Measurements from ENCODE around the gene RAET1L.
"Not testable (repeated sequence)": the region's sequence is repeated elsewhere in the genome, so short reads cannot be mapped to it uniquely, and the experiment has no call there.

RAET1L gene

GRCh38 chr6:150043501-150044412 lies 18.4 kb upstream of the RAET1L start:
- no peak for DNase-seq

GRCh38 chr6:150043096-150043495 lies 17.8 kb upstream of the RAET1L start:
- DNase-seq = no peak

DNA sequence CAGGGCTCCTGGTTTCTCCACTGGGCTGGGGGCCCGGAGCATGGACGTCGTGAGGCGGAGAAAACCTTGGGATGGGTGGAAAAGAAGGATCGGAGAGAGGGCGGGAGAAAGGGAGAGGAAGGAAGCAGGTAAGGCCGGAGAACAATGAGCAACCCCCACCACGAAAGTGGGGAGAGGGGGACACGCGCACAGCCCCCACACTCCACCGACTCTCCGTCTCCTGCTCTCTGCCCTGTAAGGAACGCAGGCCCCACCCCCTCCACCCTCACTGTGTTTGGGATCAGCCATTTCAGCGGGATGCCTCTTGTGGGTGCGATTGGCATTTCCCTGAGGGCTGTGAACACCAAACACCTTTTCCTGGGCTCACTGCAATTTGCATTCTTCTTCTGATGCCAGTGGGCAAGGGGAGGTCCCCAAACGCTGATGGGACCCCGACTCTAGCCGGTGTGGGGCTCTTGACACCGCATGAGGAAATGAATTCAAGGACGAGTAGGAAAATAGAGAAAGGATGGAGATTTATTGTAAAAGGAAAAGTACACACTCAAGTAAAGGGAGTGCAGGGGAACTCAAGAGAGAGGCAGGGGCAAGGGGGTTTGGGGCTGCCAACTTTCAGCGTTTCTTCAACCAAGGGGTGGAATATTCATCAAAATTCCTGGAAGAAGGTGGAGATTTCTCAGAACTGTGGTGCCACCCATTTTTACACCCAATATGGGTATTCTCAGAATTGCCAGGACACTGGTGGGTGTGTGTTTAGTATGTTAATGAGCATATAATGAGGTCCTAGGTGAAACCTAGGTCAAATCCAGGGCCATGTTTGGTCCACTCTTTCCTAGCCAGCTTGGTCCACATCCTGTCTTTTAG lies 13.1 kb upstream of the RAET1L start:
- DNase-seq = no peak

DNA sequence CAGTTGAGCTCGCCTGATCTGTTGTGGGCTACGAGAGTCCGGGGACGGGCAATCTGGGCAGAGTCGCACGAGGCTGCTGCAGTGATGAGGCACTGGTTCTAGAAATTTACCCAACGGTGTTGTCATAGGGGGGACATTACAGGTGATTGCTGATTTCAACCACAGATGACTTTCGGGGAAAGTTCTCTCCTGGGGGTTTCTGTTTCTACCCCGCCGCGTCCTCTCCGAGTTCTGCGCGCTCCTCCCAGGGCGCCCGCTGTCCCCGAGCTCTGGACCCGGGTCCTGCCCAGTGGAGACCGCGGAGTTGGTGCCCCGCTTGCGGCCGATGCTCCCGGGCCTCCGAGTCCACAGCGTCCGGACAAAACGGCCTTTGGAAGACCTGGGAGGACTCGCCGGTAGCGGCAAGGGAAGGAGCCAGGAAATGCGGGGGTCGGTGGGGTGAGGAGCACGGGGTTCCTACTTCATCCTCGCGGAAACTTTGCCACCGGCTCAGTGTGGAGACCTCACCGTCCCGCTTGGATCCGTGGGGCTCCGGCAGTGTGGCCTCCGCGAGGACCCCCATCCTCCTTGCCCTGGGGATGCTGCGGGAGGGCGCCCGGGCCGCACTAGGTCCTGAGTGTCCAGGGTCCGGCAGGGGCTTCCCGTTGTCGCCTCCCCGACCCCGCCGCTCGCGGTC lies 12.3 kb upstream of the RAET1L start:
- no peak for DNase-seq

DNA sequence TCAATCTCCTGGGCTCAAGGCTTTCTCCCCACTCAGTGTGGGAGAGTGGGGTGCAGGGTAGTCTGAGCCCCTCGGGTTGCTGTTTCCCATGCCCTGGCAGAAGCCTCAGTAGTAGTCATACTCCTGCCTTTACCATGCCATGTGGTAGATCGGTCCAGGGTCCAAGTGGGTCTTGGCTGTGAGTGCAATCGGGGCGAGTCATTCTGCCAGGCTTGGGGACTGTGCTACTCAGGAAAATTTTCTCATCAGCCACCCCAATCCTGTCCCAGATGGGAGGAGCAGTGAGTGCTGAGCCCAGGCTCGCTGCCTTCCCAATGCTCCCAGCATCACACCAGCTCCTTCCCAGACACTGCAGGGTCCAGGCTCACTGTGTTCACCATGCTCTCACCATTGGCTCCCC lies 10.7 kb upstream of the RAET1L start:
- DNase-seq = no peak

- no peak for DNase-seq
These were observed 8.0 kb upstream of the RAET1L start for GRCh38 chr6:150033207-150033771.

GRCh38 chr6:150032598-150032997 lies 7.3 kb upstream of the RAET1L start:
- DNase-seq = no peak

GRCh38 chr6:150030611-150031010 lies 5.3 kb upstream of the RAET1L start:
- DNase-seq = no peak

DNA sequence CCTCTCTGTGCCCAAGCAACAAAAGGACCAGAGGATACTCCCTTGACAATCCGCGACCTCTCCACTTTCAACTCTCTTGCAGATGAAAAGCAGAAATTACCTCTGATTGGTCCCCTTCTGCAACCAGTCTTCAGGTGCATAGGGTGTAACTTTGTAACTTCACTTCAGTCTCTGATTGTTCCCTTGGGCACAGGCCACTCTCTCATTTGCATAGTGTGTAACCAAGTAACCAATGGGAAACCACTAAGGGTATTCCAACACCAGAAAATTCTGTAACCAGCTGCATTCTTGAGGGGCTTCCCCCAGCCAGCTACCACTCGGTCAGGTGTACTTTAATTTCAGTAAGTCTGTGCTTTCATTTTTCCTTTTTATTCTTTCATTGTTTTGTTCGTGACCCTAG lies 4.4 kb upstream of the RAET1L start:
- DNase-seq = no peak

DNA sequence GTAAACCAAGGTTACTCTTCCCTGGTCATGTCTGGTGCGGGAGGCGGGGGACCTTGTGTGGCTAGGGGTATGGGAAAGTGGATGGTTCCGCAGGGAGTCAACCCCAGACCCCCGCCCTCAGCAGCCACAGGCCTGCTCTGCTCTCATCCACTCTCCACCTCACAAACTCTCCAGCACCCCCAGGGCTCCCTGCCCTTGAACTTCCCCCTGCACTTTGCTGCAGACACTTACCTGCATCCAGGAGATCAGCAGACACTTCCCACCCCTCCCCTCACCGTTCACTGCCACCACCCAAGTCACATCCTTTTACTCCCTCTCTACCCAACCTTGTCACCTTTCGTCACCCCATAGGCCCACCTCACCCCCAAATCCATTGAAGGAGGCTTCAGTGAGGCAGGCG lies 3.9 kb upstream of the RAET1L start:
- no peak for DNase-seq

DNA sequence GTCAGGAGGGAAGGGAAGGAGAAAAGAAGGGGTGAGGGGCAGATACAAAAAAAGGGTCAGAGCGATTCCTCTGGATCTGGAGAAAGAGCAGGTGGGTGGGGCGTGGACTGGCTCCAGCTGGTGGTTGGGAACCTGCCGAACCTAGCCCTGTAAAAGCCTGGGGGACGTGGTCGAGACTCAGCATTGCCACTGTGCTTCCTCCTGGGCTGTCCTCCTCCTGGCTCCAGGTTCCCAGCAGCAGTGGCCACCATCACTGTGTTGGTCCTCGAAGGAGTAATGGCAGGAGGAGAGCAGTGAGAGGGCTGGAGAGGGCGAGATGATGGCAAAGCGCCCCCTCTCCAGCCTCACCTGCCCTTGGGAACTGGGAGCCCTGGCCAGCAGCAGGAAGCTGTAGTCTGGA lies 3.5 kb upstream of the RAET1L start:
- DNase-seq = no peak

DNA sequence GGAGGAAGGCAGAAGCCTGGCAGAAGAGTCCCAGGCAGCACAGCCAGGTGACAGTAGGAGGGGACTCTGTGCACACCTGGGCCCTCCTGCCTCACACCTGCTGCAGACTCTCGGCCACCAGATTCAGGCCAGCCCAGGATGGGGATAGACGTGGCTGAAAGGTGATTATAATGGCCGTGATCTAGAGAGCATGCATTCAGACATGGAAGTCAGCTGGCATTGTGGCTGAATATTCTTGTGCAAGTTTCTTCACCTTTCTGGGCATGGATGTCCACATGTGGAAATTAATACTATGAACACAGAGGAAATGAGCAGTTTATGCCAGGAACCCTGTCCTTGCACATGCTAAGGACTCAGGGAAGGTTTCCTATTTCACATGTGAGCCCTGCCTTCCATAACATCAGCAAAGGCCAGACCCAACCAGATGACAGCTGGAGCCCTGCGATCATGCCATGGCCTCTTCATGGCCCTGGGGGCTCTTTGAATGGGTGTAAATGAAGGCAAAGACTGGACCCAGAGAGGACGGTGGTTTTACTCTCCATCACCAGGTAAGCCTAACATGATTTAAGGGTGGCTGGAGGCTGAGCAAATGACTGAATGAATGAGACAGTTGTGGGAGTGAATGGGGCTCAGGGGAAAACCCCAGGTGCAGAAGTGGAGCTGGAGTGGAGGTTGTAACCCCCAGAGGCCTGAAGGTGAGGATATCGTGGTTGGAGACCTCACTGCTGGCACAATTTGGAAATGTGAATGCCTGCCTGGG lies 2.7 kb upstream of the RAET1L start:
- no peak for DNase-seq

DNA sequence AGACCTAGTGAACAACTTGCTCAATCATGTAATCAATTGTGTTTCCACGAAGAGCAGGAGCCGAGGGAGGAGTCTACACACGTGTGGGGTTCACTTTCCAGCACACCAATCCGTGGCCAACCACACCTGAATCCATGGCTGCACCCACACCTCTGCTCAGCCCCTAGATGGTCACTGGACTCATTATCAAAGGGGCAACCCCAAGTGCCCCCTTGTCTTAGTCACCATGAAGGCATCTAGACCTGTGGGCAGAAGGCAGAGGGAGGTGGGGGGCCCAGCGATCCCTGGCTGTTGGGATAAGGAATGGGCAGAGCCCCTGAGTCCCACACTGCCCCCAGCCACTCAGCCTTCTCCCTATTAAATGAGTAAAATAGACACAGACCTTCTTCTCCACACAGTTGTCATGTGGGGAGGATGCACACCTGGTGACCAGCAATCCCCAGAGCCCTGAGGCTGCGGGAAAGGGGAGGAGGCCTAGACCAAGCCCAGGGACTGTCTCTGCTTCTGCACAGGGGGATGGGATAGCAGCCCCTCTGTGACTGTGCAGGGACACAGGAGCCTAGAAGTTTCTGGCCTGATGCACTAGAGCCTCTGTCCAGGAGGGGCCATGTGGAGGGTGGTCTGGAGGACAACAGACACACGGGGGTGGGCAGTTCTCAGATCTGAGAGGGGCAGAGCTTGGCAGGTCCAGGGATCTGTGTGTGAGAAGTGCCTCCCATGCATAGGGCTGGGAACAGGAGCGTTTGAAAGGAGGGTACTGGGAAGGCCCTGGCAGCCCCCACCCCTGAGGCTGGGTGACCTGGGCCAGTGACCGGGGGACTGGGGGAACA lies 1.9 kb upstream of the RAET1L start:
- no peak for DNase-seq

GRCh38 chr6:150024646-150025155 lies 631 bp downstream of the RAET1L start:
- DNase-seq = no peak

DNA sequence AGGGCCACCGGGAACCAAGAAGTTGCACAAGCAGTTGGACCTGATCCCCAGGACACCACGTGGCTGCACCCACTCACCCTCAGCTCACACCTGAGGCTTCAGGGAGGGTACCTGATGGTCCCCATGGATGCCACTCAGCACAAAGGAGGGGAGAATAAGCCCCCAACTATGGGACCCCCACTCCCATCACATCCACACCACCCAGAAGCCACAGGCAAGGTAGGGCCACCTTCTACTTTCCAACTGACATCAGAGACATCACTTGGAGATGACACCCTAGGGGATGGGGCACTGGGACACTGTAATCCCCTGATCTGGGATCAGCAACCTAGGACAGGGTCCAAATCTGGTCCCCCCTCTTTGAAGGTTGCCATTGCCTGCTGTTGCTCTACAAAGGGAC lies 1.3 kb downstream of the RAET1L start:
- DNase-seq = not testable (repeated sequence)

- DNase-seq = not testable (repeated sequence)
These were observed 3.5 kb downstream of the RAET1L start for GRCh38 chr6:150021870-150022269.

GRCh38 chr6:150018846-150019580 lies 6.3 kb downstream of the RAET1L start:
- DNase-seq = no peak

- DNase-seq = not testable (repeated sequence)
These were observed 8.2 kb downstream of the RAET1L start for GRCh38 chr6:150017186-150017521.

- DNase-seq = peak; percentile 59
These were observed 8.8 kb downstream of the RAET1L start for GRCh38 chr6:150016324-150017185.
